Measurements from ENCODE around the gene IQSEC2.
A peak's percentile ranks its signal among the peaks of the same experiment; 100 is the strongest.

The IQSEC2 gene

GRCh38 chrX:53316111-53316859, 34.9 kb upstream of the IQSEC2 start:
- H3K4me3 ChIP-seq (replicated peaks in 1 of 2; ENCODE audit: low read depth in 2 of 2, low read length in 2 of 2): no peak overlapping the region
- TF ChIP-seq CTCF (IDR thresholded peaks at IDR 0.05; ENCODE audit: low read depth, low read length): no peak
- DNase-seq (ENCODE audit: low read depth in 2 of 2): no peak

- DNase-seq (ENCODE audit: low read depth in 2 of 2): no peak
- H3K4me3 ChIP-seq (replicated peaks in 1 of 2; ENCODE audit: low read depth in 2 of 2, low read length in 2 of 2): no peak overlapping the region
- no peak for TF ChIP-seq CTCF (IDR thresholded peaks at IDR 0.05; ENCODE audit: low read depth, low read length)
These were observed 32.3 kb upstream of the IQSEC2 start for GRCh38 chrX:53313728-53314105.

GRCh38 chrX:53312946-53313727, 31.8 kb upstream of the IQSEC2 start:
- H3K4me3 ChIP-seq (replicated peaks in 1 of 2; ENCODE audit: low read depth in 2 of 2, low read length in 2 of 2): no peak overlapping the region
- peak; percentile 46 for TF ChIP-seq CTCF (IDR thresholded peaks at IDR 0.05; ENCODE audit: low read depth, low read length)
- DNase-seq (ENCODE audit: low read depth in 2 of 2): peak; percentile 56 to 62

- H3K4me3 ChIP-seq (replicated peaks in 1 of 2; ENCODE audit: low read depth in 2 of 2, low read length in 2 of 2): no peak overlapping the region
- no peak for TF ChIP-seq CTCF (IDR thresholded peaks at IDR 0.05; ENCODE audit: low read depth, low read length)
- DNase-seq (ENCODE audit: low read depth in 2 of 2): no peak
These were observed 28.5 kb upstream of the IQSEC2 start for GRCh38 chrX:53309837-53310236.

GRCh38 chrX:53308836-53309235, 27.5 kb upstream of the IQSEC2 start:
- no peak overlapping the region for H3K4me3 ChIP-seq (replicated peaks in 1 of 2; ENCODE audit: low read depth in 2 of 2, low read length in 2 of 2)
- no peak for TF ChIP-seq CTCF (IDR thresholded peaks at IDR 0.05; ENCODE audit: low read depth, low read length)
- no peak for DNase-seq (ENCODE audit: low read depth in 2 of 2)

- H3K4me3 ChIP-seq (replicated peaks in 1 of 2; ENCODE audit: low read depth in 2 of 2, low read length in 2 of 2): no peak overlapping the region
- DNase-seq (ENCODE audit: low read depth in 2 of 2): no peak
- TF ChIP-seq CTCF (IDR thresholded peaks at IDR 0.05; ENCODE audit: low read depth, low read length): no peak
These were observed 24.9 kb upstream of the IQSEC2 start for GRCh38 chrX:53305996-53306937.

All from cardiac fibroblast (primary cell).